Smooth muscle cell (in vitro differentiated cells): ENCODE results near the gene CTSW. TPM values are rescaled to one million over a fixed set of nuclear protein-coding genes. Genes with fewer than 3 reads are reported as not detected.

Experiments
- DNase-seq: peaks from one replicate; lab custom pipeline; 2025; ENCODE audit not compliant: unreplicated experiment; lab: John Stamatoyannopoulos, UW
- H2AFZ ChIP-seq: fragments of 200-600 bp; sonication (generic); 2 replicates; pipeline ENCODE4 v1.6.0; 2016; ENCODE audit warnings: antibody characterized with exemption, low read depth, mild to moderate bottlenecking
- H3F3A ChIP-seq: fragments of 200-600 bp; sonication (generic); 2 replicates; pipeline ENCODE4 v1.6.0; 2017; ENCODE audit warnings: antibody characterized with exemption, low read depth
- H3K27ac ChIP-seq: fragments of 200-600 bp; sonication (generic); 2 replicates; pipeline ENCODE4 v1.5.1; 2016; ENCODE audit warnings: low read depth, mild to moderate bottlenecking
- H3K27me3 ChIP-seq: fragments of 200-600 bp; sonication (generic); 2 replicates; pipeline ENCODE4 v1.6.1; 2016; ENCODE audit warnings: low read depth, mild to moderate bottlenecking
- H3K36me3 ChIP-seq: fragments of 200-600 bp; sonication (generic); 2 replicates; pipeline ENCODE4 v1.5.1; 2016; ENCODE audit warnings: low read depth
- H3K4me1 ChIP-seq: fragments of 200-600 bp; sonication (generic); 2 replicates; pipeline ENCODE4 v1.5.1; 2016; ENCODE audit warnings: low read depth
- H3K4me2 ChIP-seq: fragments of 200-600 bp; sonication (generic); 2 replicates; pipeline ENCODE4 v1.6.0; 2016; ENCODE audit warnings: mild to moderate bottlenecking
- H3K4me3 ChIP-seq: fragments of 200-600 bp; sonication (generic); 2 replicates; pipeline ENCODE4 v1.5.1; 2016; ENCODE audit warnings: mild to moderate bottlenecking
- H3K79me2 ChIP-seq: fragments of 200-600 bp; sonication (generic); 2 replicates; pipeline ENCODE4 v1.6.0; 2016; ENCODE audit warnings: low read depth, mild to moderate bottlenecking
- H3K9ac ChIP-seq: fragments of 200-600 bp; sonication (generic); 2 replicates; pipeline ENCODE4 v1.6.0; 2016; ENCODE audit warnings: low read depth
- H3K9me3 ChIP-seq: fragments of 200-600 bp; sonication (generic); replicated peaks from 2 replicates; pipeline ENCODE4 v1.5.1; 2016; ENCODE audit warnings: low read depth
- H4K20me1 ChIP-seq: fragments of 200-600 bp; sonication (generic); 2 replicates; pipeline ENCODE4 v1.6.0; 2016; ENCODE audit warnings: low read depth
- CTCF ChIP-seq: fragments of 200-600 bp; sonication (generic); IDR thresholded peaks from 2 replicates; pipeline ENCODE4 v1.5.1; 2017; ENCODE audit warnings: borderline replicate concordance, mild to moderate bottlenecking, antibody characterized with exemption; ENCODE audit not compliant: insufficient read depth, poor library complexity, severe bottlenecking
- WGBS: methylation state at CpG from one replicate; pipeline ENCODE4 v1.1.7; 2016; ENCODE audit warnings: low lambda C conversion rate; 5-methylcytosine and 5-hydroxymethylcytosine counted together
- polyA plus RNA-seq: library from polyadenylated mRNA; unstranded; fragments of >200 nt; fragmentation: Nextera tagmentation; extraction: Ambion mirVana; gene quantifications from 2 replicates; pipeline ENCODE4 v1.2.1, GENCODE V29; 2016
- total RNA-seq: library from RNA; depleted of rRNA; stranded (reverse); fragments of >200 nt; gene quantifications from 2 replicates; pipeline ENCODE4 v1.2.3, GENCODE V29; 2014

CTSW gene
- total and polyA plus RNA-seq, 2 experiments from 2014 or later: not detected

GRCh38 chr11:65853246-65853979, 26.2 kb upstream of the CTSW start:
- H3K9ac ChIP-seq: no peak overlapping the region
- H3K27ac ChIP-seq: peak overlapping the region; percentile 37
- H3K4me1 ChIP-seq: peaks cover 8% of the 10 kb centered on the region
- peaks cover 36% of the 10 kb centered on the region for H3F3A ChIP-seq
- WGBS: 97% methylated on average over 6 of the region's 6 CpGs
- no peaks in the 10 kb centered on the region for H3K27me3 ChIP-seq
- DNase-seq: no peak
- H3K4me3 ChIP-seq: no peak overlapping the region
- no peaks in the 10 kb centered on the region for H3K9me3 ChIP-seq
- no peak for TF ChIP-seq CTCF
- H2AFZ ChIP-seq: no peak overlapping the region
- H4K20me1 ChIP-seq: peaks cover 74% of the 10 kb centered on the region
- peaks cover 10% of the 10 kb centered on the region for H3K36me3 ChIP-seq
- no peak overlapping the region for H3K4me2 ChIP-seq
- H3K79me2 ChIP-seq: peaks cover 51% of the 10 kb centered on the region

- peaks cover 10% of the 10 kb centered on the region for H3K36me3 ChIP-seq
- WGBS: 97% methylated on average over 4 of the region's 4 CpGs
Observed at GRCh38 chr11:65854161-65854592, 25.5 kb upstream of the CTSW start.

GRCh38 chr11:65854852-65855837, 24.5 kb upstream of the CTSW start:
- H3K9me3 ChIP-seq: no peaks in the 10 kb centered on the region
- TF ChIP-seq CTCF: no peak
- H3K27ac ChIP-seq: peak overlapping the region; percentile 37
- no peak overlapping the region for H3K4me3 ChIP-seq
- DNase-seq: no peak
- H4K20me1 ChIP-seq: peaks cover 74% of the 10 kb centered on the region
- H3K79me2 ChIP-seq: peaks cover 51% of the 10 kb centered on the region
- H3K9ac ChIP-seq: no peak overlapping the region
- H3K4me2 ChIP-seq: peak overlapping the region; percentile 96
- no peaks in the 10 kb centered on the region for H3K27me3 ChIP-seq
- no peak overlapping the region for H2AFZ ChIP-seq
- peaks cover 10% of the 10 kb centered on the region for H3K36me3 ChIP-seq
- H3F3A ChIP-seq: peaks cover 46% of the 10 kb centered on the region
- peaks cover 8% of the 10 kb centered on the region for H3K4me1 ChIP-seq
- WGBS: 96% methylated on average over 15 of the region's 15 CpGs

More at GRCh38 chr11:65854161-65854592, 25.5 kb upstream of the CTSW start:
- no peak overlapping the region for H2AFZ ChIP-seq
- no peak overlapping the region for H3K4me2 ChIP-seq
- no peak overlapping the region for H3K9ac ChIP-seq
- no peaks in the 10 kb centered on the region for H3K27me3 ChIP-seq
- H3F3A ChIP-seq: peaks cover 40% of the 10 kb centered on the region
- H4K20me1 ChIP-seq: peaks cover 74% of the 10 kb centered on the region
- H3K4me1 ChIP-seq: peaks cover 8% of the 10 kb centered on the region
- no peaks in the 10 kb centered on the region for H3K9me3 ChIP-seq
- no peak for TF ChIP-seq CTCF
- H3K4me3 ChIP-seq: peak overlapping the region; percentile 5
- peak overlapping the region; percentile 37 for H3K27ac ChIP-seq
- no peak for DNase-seq
- H3K79me2 ChIP-seq: peaks cover 51% of the 10 kb centered on the region
